DMS 273 (cell line): ENCODE measurements around the gene LRRIQ4.

Experiments
- DNase-seq: peaks from one replicate; lab custom pipeline; 2025; ENCODE audit not compliant: unreplicated experiment; lab: John Stamatoyannopoulos, UW

LRRIQ4 gene

DNA sequence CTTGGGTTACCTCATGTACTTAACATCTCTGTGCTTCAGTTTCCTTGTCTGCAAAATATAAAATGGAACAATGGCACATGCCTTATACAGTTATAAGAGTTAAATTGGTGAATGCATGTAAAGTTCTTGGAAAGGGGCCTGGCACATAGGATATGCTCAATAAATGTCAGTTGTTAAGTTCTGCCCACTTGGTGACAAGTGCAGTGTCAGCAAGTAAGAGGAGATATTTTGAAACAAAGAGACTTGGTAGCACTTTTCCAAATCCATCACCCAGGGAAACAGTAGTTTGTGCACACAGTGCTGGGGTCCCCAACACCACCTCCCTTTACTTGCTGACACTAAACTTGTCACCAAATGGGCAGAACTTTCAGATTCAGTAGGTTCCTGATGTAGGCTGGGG, 37.9 kb downstream of the LRRIQ4 start:
- DNase-seq: no peak

DNA sequence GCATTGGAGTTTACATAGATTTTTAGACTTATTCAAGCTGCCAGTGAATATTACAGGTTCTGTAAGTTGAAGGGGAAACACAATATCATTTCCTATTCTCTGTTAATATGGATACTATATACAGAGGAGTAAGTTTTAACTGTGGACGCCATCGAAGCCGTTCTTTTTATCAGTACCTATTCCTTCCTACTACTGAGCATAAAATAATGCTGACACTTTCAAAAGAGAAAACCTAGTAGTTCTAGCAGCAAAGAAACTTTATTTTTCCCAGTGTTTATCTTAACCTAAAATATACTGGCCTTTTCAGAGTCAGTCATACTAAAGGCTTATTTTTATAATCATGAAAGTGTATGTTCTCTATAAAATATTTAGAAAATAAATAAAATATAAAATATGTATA, 42.8 kb downstream of the LRRIQ4 start:
- DNase-seq: no peak

DNA sequence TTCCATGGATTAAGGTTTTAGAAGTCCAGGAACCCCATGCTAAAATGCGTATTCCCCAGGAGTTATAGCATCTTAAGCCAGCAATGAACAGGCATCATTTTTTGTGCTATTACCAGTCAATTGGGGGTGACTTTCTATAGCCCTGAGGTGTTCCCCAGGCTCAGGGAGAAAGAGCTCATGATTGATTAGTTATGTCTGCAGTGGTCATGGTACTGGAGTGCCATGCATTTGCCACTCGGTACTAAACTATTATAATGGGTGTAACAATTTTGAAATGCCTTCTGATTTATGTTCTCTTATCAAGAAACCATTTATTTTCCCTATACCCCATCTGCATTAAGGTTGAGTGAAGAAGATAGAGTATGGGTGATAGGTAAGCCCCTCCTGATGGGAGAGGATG, 45.1 kb downstream of the LRRIQ4 start:
- no peak for DNase-seq

DNA sequence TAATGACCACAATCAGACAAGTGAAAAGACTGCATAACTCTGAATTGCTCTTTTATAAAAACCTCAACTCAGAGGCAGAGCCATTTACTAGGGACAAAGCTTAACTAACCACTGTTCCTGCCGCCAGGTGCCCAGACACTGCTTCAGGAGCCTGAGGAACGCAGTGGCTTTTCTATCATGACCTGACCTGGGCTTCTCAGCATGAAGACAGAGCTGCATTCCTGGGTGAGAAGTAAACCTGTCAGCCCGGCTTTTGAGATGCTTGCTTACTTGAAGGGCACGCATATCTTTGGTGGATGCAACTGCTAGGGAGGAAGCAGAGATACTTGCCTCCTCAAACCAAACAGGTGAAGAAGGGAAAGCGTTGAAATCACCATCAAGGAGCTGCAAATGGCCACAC, 49.2 kb downstream of the LRRIQ4 start:
- DNase-seq: no peak

DNA sequence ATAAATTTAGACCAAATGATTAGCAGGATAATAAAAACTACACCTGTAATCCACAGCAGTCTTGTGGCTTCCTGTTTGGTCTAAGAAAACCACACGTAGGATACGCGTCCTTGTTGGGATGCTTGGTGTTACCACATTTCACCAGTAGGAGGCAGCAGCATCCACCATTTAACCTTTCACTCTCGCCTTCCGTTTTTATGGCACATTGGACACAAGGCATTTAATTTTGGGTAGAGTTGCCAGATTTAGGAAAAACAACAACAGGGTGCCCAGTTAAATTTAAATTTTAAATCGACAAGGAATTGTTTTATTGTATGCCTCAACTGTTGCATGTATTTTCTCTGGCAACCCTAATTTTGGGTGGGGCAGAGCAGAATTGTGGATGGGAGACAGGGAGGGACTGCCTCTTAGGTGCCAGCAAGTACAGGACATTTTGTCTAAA, 50.8 kb downstream of the LRRIQ4 start:
- peak; percentile 91 for DNase-seq

DNA sequence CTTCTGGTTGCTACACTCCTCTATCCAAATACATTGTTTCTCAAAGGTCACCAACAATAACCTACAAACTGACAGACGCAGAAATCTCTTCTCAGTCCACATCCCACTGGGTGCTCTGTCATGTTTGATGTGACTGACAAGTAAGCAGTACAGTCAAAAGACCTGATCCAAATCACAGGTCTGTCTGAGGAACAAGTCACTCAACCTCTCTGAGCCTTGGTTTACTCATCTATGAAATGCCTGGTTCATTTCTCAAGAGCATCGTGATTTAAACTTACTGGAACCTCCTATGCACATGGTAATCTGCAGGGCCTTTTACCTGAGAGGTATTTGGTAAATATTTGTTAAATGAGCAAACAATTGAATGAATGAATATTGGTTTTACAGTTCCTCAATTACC, 51.6 kb downstream of the LRRIQ4 start:
- no peak for DNase-seq

DNA sequence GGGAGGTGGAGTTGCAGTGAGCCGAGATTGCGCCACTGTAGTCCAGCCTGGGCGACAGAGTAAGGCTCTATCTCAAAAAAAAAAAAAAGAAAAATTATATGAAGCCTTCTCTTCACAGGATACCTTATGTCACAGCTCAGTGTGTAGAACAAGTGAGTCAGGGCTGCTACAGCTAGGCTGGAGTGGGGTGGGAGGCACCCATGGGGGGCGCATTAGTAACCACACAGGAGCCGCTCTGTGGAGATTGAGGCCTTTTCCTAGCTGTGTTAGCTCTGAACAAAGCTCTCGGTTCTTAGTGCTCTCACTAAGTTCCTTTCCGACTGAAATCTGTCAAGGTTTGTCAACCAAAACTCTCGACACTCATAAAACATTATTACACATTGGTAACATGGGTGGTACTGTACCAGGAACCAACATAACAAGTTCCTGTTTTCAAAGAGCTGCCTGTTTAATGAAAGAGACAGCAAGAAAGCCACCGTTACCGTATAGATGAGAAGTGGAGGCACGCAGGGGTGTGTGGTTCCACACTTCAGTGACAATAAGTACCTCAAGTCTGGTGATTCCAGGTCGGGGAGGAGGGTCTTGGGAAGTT, 52.6 kb downstream of the LRRIQ4 start:
- no peak for DNase-seq

DNA sequence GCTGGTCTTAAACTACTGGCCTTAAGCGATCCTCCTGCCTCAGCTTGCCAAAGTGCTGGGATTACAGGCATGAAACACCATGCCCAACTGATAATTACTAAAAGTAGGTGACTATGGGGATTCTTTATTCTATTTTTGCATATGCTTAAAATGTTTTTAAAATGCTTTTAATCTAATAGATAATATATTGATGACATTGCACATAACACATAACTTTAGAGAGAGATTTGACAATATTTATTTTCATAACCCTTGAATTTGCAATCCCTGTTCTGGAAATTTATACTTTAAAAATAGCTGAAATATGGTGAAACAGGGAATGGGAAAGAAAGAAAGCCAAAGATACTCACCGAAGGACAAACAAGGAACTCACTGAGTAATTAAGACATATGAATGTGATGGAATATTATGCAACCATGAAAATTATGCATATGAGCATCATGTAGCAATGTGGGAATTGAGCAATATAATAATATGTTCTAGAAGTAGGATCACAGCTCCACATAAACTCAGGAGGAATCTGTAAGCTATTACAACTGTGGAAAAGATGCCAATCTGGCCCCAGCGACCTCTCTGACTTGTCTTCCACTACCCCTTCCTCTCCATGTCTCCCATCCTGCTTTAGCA, 55.0 kb downstream of the LRRIQ4 start:
- no peak for DNase-seq

DNA sequence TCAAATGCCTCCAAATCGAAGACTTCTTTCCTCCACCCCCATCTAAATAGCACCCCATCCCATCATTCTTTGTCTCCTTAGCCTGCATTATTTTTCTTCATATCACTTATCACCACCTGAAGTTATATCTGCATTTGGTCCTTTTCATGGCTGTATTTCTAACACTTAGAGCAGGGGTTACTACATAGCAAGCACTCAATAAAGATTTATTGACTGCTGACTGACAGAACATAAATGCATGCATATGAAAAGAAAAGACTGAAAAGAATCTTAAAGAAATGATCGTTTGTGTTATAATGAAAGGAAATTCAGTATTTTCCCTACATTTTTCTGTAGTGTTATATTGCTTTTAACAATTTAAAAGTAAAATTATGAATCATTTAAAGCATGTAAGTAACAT, 55.7 kb downstream of the LRRIQ4 start:
- DNase-seq: no peak

DNA sequence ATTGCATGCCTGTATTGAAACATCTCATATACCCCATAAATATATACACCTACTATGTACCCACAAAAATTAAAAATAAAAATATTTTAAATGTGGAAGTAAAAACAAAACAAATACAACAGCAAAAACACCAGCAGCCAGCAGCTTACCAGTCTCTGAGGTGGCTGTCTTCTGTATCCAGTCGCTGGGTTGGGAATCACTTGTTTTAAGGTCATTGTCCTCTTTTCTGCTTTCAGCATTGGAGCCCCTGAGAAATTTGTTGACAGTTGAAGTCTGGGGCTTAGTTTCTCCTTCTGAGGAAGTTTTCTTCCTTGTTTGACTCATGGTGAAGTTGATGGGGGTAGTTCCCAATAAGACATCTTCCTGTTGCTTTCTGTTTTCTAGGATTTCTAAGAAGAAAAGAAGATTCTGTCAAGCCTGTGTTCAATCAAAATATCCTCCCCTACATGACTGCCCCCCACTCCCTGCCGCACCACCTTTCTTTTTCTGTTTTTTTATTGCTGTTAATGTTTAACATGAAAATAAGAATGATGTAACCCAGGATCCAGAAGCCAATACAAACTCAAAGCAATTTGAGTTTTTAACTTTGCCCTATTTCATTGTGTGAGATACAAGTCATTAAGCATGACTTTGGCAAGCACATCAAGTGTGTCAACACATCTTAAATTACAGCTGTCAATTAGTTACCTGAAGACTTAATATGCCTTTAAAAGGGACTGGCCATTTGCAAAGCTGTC, 57.0 kb downstream of the LRRIQ4 start, which contains the start of gene LRRC31:
Gene LRRC31 (minus strand): TSS at position 452 of the 737 bp plus-strand sequence. CDS start 128 bp downstream, at position 324.
- peak; percentile 25 for DNase-seq

DNA sequence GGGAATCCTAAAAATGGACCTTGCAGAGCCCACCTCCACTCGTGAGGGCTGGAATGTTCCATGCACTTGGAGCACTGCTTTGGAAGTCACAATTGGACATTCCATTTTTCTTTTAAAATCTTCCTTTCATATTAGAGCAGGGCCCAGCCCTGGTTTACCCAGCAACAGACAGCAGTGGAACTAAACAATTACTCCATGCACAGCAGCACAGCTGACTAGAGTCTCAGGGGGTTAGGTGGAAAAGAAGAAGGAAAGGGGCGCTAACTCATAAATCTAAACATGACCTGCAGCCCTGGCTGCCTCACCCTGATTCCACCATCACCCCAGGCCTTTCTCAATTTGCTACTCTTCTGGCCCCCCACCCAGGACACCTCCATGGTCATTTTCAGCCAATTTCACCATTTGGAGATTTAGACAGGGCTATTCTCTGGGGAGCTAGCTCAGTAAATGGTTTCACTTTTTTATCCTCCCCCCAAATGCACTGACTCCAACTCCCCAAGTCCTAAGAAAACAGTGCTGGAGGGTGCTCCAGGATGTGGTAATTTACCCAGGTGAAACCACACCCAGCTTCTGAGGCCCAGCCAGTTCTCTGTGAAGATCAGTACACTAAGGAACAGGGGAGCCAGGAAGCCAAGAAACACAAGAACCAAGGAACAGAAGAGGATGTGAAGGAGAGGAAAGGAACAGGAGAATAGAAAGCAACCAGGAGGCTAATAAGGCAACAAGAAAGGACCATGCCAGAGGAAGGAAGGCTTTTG, 58.6 kb downstream of the LRRIQ4 start:
- no peak for DNase-seq

DNA sequence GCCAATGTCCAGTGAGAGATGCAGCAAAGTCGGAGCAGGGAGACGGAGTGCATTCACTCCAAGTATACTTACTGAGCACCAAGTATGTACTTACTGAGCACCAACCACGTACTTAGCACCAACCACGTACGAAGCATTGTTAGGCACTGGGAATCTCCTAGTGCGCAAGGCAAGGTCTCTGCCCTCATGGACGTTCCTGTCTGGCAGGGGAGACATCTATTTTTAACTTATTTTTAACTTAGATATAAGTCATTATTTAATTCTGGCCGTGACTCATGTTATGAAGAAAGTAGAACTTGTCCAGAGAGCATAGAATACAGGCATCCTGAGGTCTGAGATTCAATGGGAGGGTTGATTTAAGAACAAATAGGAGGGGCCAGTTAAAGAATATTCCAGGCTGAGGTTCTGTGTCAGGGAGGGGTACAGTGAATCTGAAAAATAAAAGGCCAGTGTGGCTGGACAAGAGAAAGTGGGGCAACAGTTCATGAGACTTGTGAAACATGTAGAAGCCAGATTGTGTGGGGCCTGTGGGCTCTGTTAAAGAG, 66.4 kb downstream of the LRRIQ4 start:
- DNase-seq: no peak

DNA sequence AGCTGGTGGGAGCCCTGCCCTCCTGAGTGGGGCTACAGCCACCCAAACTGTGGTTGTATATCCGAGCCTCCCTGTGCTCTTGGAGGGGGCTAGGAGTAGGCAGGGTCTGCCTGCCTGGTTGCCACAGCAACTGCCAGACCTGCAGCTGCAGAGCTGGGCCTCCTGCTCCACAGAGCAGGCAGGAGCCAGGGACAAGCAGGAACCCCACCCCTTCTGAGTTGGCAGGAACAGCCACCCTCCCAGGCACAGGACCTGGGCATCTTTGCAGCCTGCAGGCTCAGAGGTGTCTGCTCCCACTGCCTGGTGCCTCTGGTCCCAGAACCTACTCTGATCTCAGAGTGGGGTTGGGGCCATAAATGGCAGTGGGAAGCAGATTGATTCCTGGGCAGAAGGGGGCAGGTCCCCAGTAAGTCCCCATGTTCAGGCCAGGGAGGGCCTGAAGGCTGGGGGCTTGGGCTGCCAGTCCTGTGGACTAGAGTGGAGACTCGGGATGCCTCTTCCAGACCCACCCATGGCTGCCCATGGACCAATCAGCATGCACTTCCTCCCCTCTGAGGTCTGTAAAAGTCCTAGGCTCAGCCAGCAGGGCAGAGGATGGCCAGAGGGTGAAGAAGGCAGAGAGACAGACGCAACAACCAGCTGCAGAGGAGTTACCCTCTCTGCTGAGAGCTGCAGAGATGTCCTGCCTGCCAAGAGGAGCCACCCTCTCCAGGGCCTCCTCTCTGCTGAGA, 67.3 kb downstream of the LRRIQ4 start:
- DNase-seq: no peak

DNA sequence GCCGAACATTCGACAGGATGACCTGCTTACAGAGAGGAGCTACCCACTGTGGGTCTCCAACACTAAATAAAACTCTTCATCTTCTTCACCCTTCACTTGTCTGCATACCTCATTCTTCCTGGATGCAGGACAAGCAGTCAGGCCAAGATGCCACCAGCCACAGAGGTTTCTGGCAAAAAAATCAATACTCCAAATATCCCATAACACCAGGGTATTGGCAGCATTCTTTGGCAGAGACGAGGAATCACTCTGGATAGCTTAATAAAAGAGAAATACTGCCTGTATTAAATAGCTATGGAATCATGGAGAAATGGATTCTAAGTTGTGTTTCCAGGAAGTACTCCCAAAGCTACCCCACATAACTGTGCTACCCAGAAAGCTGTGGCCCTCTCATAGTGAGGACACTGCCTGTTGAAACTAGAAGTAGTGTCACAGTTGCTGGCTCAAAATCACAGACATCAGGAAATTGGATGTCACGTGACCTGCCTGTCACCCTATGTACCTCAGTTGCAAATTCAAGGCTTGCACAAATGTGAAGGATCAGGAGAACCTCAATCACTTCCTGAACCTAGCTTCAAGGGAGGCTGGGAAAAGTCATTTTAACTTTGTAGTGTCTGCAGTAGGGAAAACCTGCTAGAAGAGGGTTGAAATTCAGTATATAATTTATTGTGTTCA, 68.0 kb downstream of the LRRIQ4 start:
- no peak for DNase-seq

DNA sequence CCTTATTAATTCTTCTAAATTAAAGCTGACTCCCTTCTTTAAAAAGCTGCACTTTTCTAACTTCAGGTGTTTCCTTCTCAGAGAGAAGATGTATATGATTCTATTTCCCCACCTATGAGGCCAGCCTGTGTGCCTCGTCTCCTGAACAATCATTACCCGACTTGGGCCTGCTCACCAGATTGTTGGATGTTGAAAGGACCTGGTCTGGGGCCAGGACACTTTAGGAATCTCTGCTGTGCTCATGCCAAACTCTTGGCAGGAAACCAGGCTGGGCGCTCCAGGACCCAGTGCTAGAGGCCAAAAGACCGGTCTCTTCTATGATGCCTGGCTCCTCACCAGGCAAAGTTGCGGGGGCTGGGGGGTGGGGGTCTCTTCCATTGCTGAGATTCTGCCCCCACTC, 74.0 kb downstream of the LRRIQ4 start:
- DNase-seq: peak; percentile 74
